HG03460 (cell line): ENCODE measurements around the gene METTL16.

Source experiments
- ATAC-seq: cut with Tn5 transposase; IDR thresholded peaks from one replicate; pipeline ENCODE4 v1.9.1; 2021; ENCODE audit not compliant: unreplicated experiment

The METTL16 gene

DNA sequence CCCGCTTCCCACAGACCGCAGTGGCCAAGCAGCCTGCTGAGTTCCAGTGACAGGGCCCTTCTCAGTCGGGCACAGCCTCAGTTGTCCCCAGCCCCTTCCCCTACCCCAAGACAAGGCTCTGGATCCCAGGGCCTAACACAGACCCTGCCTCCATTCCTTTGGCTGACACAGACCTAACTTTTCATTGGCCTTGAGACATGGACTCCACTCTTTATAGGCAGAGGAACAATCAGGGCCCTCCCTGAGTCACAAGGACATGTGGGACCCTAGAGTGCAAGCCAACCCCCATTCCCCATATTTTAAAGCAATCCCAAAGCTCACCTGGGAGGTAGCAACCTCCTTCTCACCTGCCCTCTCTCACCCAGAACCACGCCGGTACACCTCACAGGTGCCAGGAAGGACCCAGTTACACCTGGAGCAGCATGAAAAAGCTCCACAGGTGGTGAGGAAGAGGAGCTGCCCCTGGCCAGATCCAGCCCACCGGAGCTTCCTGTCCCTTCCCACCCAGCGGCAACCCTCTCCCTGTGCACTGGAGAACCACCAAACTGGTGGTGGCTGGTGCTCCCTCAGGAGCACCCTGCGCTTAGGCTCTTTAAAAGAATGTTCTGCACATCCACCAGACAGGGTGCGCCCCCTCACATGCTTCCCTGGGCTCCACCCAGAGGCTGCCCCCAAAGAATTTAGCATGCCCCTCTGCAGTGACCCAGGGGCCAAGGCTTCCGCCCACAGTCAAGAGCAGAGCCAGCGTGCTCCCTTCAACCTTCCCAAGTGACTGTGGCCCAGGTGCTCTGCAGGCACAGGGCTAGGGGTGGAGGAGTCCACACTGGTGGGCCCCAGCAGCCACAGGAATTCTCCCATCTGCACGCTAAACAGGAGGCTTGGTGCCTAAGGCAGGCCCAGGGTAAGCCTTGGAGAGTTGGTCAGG lies 114.2 kb downstream of the METTL16 start:
- no peak for ATAC-seq

- ATAC-seq: no peak
These were observed 115.0 kb downstream of the METTL16 start for GRCh38 chr17:2396568-2397246.

- ATAC-seq: no peak
These were observed 115.5 kb downstream of the METTL16 start for GRCh38 chr17:2396192-2396567.

GRCh38 chr17:2395258-2396181 lies 116.2 kb downstream of the METTL16 start:
- ATAC-seq: no peak

DNA sequence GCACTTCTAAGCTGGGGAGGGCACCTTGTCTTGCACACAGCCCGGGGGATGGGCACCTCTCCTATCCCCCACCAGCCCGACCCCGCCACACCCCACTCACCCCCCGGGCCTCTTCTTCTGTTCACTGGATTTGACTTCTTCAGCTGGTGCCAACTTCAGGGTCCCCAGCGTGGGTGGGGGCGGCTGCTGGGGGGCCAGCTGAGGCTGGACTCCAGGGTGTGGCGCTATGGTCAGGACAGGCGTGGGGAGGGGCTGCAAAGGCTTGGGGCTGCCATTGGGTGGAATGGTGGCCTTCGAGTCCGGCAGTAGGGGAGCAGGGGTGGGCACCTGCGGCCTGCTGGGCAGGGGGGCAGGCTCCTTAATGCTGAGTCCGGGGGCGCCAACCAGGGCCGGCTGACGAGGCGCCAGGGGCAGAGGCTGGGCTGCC lies 116.9 kb downstream of the METTL16 start:
- no peak for ATAC-seq

DNA sequence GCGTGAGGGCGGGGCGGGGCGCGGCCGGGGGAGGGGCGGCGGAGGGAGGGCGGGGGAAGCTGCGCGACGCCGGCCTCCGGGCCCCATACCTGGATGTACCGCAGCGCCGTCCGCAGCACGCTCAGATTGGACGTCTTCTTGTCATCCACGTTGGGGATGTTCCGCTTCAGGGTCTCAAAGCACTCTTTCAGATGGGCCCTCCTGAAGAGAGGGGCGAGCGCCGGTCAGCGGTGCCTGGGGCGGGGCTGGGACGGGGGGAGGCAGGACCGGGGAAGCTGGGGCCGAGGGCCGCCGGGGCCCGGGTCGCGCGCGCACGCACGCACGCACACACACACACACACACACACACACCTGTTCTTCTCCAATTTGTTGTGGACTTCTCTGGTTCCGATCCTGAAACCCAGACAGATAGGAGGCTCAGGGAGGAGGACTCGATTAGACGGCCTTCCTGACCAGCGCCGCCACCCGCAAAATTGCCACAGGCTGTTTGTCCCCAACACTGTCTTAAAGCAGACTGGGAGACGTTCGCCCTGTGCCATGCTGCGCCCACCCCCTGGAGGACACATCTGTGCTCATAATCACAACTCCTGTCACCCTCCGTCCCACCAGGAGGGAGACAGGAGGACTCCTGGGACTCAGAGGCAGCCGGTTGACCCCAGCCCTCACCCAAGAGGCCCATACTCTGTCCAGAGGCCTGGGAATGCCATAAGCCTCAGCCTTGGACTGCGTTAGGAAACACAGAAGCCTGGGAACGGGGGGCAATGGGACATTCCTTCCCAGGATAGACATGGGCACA lies 117.5 kb downstream of the METTL16 start:
- no peak for ATAC-seq

- peak; percentile 24 for ATAC-seq
These were observed 118.3 kb downstream of the METTL16 start for GRCh38 chr17:2393174-2393953.

DNA sequence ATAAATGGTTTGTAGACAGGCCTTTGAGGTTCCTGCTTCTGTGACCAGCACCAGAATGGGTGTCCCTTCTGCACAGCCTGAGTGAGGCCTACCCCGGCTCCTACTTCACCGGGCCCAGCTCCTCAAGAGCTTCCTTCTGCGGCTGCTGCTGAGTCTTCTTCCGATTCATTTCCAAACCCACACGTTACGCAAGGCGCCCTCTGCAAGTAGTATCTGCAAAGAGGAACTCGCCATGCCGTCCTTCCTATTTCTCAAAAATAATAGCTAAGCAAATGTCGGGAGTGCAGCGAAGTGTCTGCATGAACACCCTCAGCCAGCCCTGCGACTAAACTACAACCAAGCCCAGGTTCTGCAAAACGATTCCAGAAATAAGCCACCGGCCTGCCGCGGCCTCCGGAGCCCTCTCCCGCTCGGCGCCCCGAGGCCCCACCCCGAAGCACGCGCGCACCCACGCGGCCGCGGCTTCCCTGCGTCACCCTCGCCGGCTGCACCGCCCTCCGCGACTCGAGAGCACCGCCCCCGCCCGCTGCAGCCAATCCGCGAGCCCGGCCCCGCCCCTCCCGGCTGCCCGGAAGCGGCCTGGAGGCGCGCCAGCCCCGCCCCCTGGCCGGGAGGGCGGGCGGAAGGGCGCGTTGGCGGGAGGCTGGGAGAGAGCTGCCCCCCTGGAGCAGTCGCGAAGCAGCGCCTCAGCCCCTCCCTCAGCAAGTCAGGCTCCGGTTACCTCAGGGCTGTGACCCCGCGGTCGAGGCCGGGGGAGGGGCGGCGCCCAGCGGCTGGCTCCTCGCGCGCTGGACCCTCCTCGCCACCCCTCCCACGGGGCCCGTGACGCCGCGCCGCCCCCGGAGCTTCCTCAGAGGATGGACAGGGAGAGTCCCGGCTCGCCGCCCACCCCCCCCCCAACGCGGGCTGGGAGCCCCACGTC lies 119.2 kb downstream of the METTL16 start:
- ATAC-seq: peak; percentile 57

DNA sequence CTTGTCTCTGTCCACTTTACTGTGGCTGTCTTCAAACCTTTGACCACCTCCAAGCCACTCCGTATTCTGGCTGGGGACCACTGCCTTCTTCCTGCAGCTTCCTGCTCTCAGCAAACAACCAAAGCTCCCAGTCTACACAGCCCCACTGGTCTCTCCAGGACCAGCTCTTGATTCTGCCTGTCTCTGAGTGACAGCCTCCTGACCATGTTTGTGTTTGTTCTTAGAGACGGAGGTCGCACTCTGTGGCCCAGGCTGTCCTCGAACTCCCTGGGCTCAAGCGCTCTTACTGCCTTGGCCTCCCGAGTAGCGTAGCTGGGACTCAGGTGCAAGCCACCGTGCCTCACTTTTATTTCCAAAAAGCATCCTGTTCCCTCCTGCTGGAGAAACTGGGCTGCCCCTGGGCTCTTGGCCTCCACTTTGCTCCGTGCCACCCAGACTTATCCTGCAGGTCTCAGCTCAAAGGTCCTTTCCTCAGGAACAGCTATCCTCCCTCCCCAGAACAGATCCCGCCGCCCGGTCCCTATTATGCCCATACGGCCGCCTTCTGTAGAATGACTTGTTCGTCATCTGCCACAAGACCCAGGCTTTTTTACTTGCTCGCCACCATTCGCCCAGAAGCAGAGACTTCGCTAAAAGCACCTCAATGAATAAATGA lies 120.0 kb downstream of the METTL16 start:
- no peak for ATAC-seq

- no peak for ATAC-seq
These were observed 121.4 kb downstream of the METTL16 start for GRCh38 chr17:2390199-2390836.

DNA sequence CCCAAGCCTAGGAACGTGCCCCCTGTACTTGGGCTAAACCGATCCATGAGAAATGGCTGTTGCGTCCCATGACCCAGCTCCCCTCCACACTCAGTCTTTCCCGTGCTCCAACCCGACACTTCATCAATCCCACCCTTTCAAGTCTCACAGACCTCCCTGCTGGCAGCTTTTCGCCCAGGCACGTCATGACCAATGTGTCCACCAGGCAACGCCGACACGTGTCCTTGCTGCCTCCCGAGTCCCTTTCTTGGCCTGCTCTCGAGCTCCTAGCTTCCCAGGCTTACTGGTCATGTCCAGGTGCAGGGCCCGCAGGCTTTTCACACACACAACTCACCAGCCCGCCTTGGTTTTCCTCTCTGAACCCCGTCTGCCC lies 123.0 kb downstream of the METTL16 start:
- no peak for ATAC-seq

DNA sequence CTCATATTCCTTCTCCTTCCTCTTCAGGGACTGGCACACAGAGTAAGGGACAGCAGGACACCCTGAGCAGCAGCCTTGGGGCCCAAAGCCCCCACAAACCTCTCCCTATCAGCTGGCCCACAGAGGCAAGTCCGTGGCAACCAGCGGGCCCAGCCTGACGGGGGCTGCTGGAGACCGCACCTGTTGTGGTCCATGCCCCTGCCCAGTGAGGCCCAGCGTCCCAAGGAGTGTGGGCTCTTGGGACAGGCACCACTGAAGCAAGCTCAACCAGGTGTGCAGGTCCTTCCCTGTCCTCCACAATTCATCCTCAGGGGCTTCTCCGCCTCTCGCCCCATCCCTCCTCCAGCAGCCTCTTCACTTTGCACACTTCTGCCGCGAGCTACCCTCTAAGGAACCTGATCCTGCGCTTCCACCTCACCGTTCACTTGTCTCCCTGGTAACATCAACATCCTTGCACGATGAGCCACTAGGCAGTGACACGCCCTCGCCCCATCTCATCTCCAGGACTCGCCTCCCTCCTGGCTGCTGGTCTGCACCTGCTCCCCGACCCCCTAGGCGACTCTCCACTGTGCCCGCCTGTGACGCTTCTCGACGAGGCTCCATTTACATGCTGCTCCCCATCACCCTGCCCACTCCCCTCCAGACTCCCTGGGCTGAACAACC lies 123.5 kb downstream of the METTL16 start:
- no peak for ATAC-seq

DNA sequence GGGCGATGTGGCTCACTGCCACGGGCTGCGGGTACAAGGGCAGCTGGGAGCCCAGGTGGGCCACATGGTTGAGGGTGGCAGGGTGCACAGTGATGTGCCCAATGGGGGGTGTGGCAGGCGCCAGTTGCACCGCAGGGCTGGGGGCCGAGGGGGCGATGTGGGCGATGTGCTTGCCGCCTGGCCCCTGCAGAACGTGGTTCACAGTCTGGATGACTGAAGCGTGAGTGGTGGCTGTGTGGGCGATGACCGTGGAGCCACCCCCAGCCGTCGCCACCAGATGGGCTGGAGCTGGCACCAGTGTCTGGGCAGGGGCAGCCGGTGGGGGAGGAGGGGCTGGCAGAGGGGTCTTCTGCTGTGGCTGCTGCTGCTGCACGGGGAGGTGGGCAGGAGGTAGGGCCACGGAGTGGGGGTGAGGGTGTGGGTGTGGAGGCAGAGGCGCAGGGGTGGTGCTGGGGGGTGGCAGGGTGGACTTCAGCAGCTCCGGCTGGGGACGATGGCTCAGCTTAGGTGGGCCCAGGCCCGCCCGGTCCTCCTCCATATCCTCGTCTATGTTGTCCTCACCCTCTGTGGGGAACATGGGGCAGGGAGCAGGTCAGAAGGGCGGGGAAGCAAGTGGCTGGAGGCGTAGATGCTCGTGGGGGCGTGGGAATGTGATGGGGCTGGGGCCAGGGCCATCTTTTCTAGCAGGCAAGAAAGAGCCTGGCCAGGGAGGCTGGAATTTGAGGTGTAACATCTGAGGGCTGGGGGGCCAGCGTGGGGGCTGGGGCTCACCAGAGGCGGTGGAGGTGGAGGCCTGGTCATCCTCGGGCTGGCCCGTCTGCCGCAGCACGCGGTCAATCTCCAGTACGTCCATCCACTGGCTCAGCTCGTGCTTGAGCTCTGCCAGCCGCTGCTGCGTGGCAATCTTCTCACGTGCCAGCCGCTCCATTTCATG lies 124.3 kb downstream of the METTL16 start:
- no peak for ATAC-seq

- ATAC-seq: no peak
These were observed 125.1 kb downstream of the METTL16 start for GRCh38 chr17:2386400-2387085.
